Keratinocyte (primary cell): ENCODE data around the gene CBY2. TPM values are rescaled to one million over a fixed set of nuclear protein-coding genes. Genes with fewer than 3 reads are reported as not detected.

ENCODE experiments used
- DNase-seq: peaks from one replicate; pipeline ENCODE4 v3.0.0-alpha.2; 2011; ENCODE audit warnings: low read depth, missing footprints, low spot score
- FAIRE-seq: peaks from 2 replicates; lab custom pipeline; 2011; peaks lifted over from hg19 to GRCh38; lab: Jason Lieb, UNC
- H2AFZ ChIP-seq: 2 replicates; pipeline ENCODE4 v1.6.0; 2012; ENCODE audit warnings: low read length, control low read depth, inconsistent platforms; ENCODE audit not compliant: control insufficient read depth
- H3K27ac ChIP-seq: 2 replicates; pipeline ENCODE4 v1.5.1; 2011; ENCODE audit warnings: low read length; ENCODE audit not compliant: control insufficient read depth, insufficient read depth
- H3K27me3 ChIP-seq: 3 replicates; pipeline ENCODE4 v1.6.0; 2011; ENCODE audit warnings: low read length; ENCODE audit not compliant: control insufficient read depth, insufficient read depth; ENCODE audit errors: extremely low read depth
- H3K36me3 ChIP-seq, 2 experiments: 2 replicates in 1 of 2; 3 replicates in 1 of 2; pipeline ENCODE4 v1.5.1; 2011; ENCODE audit warnings: low read length in 2 of 2, mild to moderate bottlenecking in 1 of 2; ENCODE audit not compliant: control insufficient read depth in 2 of 2, insufficient read depth in 2 of 2; ENCODE audit errors: extremely low read depth in 1 of 2
- H3K4me1 ChIP-seq: 3 replicates; pipeline ENCODE4 v1.5.1; 2011; ENCODE audit warnings: low read length; ENCODE audit not compliant: control insufficient read depth, insufficient read depth; ENCODE audit errors: extremely low read depth
- H3K4me2 ChIP-seq: 3 replicates; pipeline ENCODE4 v1.6.0; 2011; ENCODE audit warnings: low read depth, low read length; ENCODE audit not compliant: control insufficient read depth, insufficient read depth; ENCODE audit errors: extremely low read depth
- H3K4me3 ChIP-seq, 3 experiments: fragments of 200-600 bp in 1 of 3; sonication (generic) in 1 of 3; 2 replicates in 2 of 3; 3 replicates in 1 of 3; pipeline ENCODE4 v1.5.1; 2011 to 2016; ENCODE audit warnings: low read length in 3 of 3, mild to moderate bottlenecking in 3 of 3, control low read depth in 2 of 3, inconsistent platforms in 1 of 3, low read depth in 1 of 3, mixed read lengths in 1 of 3, mixed run types in 1 of 3, moderate library complexity in 1 of 3; ENCODE audit not compliant: control insufficient read depth in 2 of 3, insufficient read depth in 2 of 3; ENCODE audit errors: extremely low read depth in 1 of 3
- H3K79me2 ChIP-seq: 2 replicates; pipeline ENCODE4 v1.6.0; 2012; ENCODE audit warnings: low read length; ENCODE audit not compliant: control insufficient read depth, insufficient read depth
- H3K9ac ChIP-seq: 3 replicates; pipeline ENCODE4 v1.6.0; 2011; ENCODE audit warnings: low read length; ENCODE audit not compliant: control insufficient read depth, insufficient read depth; ENCODE audit errors: extremely low read depth
- H3K9me1 ChIP-seq: 3 replicates; pipeline ENCODE4 v1.6.0; 2011; ENCODE audit warnings: low read length; ENCODE audit not compliant: control insufficient read depth, insufficient read depth; ENCODE audit errors: extremely low read depth
- H3K9me3 ChIP-seq: 2 replicates; pipeline ENCODE4 v1.5.1; 2012; ENCODE audit warnings: low read depth, low read length; ENCODE audit not compliant: control insufficient read depth
- H4K20me1 ChIP-seq: 3 replicates; pipeline ENCODE4 v1.6.0; 2011; ENCODE audit warnings: low read length; ENCODE audit not compliant: control insufficient read depth, insufficient read depth; ENCODE audit errors: extremely low read depth
- EZH2 ChIP-seq: IDR thresholded peaks from one replicate; pipeline ENCODE4 v1.6.1; 2012; ENCODE audit warnings: inconsistent platforms, mild to moderate bottlenecking, low read length, moderate library complexity
- dilution Hi-C: fragments of 300-500 bp; cut with MboI; formaldehyde crosslinking; loops from one replicate; pipeline ENCODE4 v1.7.0; 2020; ENCODE audit warnings: low sequenced_read_pairs; ENCODE audit not compliant: extremely low pct_ligation_motif_present
- polyA plus RNA-seq, 5 experiments: library from polyadenylated mRNA; depleted of rRNA in 3 of 5; stranded (reverse) in 3 of 5; stranded (forward) in 1 of 5; unstranded in 1 of 5; fragments of >200 nt; gene quantifications; 1 replicate in 1 of 5; 2 replicates in 3 of 5; 3 replicates in 1 of 5; pipeline versions ENCODE4 v1.2.1 to v1.2.3, GENCODE V29; 2011 to 2012; ENCODE audit warnings: missing spikeins in 2 of 5, low read depth in 1 of 5, low replicate concordance in 1 of 5
- TF ChIP-seq, protein P1 (sequence below), 3 experiments: IDR thresholded peaks in 1 of 3; conservative IDR thresholded peaks in 1 of 3; optimal IDR thresholded peaks in 1 of 3; 2 replicates in 2 of 3; 3 replicates in 1 of 3; pipeline versions ENCODE3 to v1.5.1; 2011; ENCODE audit warnings: low read length in 3 of 3, mild to moderate bottlenecking in 3 of 3, moderate library complexity in 2 of 3, control low read depth in 1 of 3, inconsistent platforms in 1 of 3; ENCODE audit not compliant: insufficient read depth in 2 of 3; ENCODE audit errors: extremely low read depth in 1 of 3

Gene CBY2
- polyA plus RNA-seq, 1 donor (not counting 4 experiments of a cell fraction or from before 2014, with no cell fraction given), result not detected

DNA sequence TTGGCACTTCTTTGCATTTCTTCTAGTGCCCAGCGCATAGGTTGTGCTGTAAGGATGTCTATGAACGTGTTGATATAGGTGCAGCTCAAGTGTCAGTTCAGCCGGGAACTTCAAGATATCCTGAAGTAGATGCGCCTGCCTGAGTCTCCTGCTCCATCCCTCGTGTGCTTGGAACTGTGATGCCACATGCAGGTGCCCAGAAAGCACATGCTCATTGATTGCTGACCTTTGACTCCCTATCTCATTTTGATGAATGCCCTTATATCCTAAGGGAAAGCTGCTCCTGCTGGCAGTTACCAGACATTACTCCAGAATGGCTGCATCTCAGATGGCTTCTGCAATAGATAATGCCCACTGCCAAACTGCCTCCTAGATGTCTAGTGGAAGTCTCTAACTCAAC lies 40.9 kb downstream of the CBY2 start:
- Histone ChIP-seq H3K9me1 (no peaks in the 10 kb centered on the region), H3K79me2 (no peaks in the 10 kb centered on the region), H3K27me3 (peaks cover 3% of the 10 kb centered on the region), H3K4me2 (no peak overlapping the region), H3K4me1 (no peaks in the 10 kb centered on the region), H3K4me3 (no peak overlapping the region), H4K20me1 (no peaks in the 10 kb centered on the region), H3K9me3 (no peaks in the 10 kb centered on the region), H3K9ac (no peak overlapping the region), H3K27ac (no peak overlapping the region), H3K36me3 (no peaks in the 10 kb centered on the region), H2AFZ (no peak overlapping the region)
- DNase-seq (no peak), FAIRE-seq (no peak)
- no peak for TF ChIP-seq EZH2
- TF ChIP-seq, protein P1, sequence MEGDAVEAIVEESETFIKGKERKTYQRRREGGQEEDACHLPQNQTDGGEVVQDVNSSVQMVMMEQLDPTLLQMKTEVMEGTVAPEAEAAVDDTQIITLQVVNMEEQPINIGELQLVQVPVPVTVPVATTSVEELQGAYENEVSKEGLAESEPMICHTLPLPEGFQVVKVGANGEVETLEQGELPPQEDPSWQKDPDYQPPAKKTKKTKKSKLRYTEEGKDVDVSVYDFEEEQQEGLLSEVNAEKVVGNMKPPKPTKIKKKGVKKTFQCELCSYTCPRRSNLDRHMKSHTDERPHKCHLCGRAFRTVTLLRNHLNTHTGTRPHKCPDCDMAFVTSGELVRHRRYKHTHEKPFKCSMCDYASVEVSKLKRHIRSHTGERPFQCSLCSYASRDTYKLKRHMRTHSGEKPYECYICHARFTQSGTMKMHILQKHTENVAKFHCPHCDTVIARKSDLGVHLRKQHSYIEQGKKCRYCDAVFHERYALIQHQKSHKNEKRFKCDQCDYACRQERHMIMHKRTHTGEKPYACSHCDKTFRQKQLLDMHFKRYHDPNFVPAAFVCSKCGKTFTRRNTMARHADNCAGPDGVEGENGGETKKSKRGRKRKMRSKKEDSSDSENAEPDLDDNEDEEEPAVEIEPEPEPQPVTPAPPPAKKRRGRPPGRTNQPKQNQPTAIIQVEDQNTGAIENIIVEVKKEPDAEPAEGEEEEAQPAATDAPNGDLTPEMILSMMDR (optimal IDR thresholded peaks at IDR 0.05 in 1 of 3, IDR thresholded peaks at IDR 0.05 in 1 of 3, conservative IDR thresholded peaks at IDR 0.05 in 1 of 3; ENCODE audit: extremely low read depth in 1 of 3, insufficient read depth in 2 of 3, low read length in 3 of 3), result no peak
- dilution Hi-C loops, result no loop called here

GRCh38 chr13:45744979-45745378 lies 42.9 kb downstream of the CBY2 start:
- TF ChIP-seq, protein P1 (optimal IDR thresholded peaks at IDR 0.05 in 1 of 3, IDR thresholded peaks at IDR 0.05 in 1 of 3, conservative IDR thresholded peaks at IDR 0.05 in 1 of 3; ENCODE audit: extremely low read depth in 1 of 3, insufficient read depth in 2 of 3, low read length in 3 of 3), result no peak
- no peak for TF ChIP-seq EZH2
- no peak for FAIRE-seq
- DNase-seq, result no peak
- Histone ChIP-seq H4K20me1 (no peaks in the 10 kb centered on the region), H2AFZ (no peak overlapping the region), H3K4me1 (no peaks in the 10 kb centered on the region), H3K36me3 (no peaks in the 10 kb centered on the region), H3K27me3 (peaks cover 11% of the 10 kb centered on the region), H3K27ac (no peak overlapping the region), H3K79me2 (no peaks in the 10 kb centered on the region), H3K9ac (no peak overlapping the region), H3K9me3 (no peaks in the 10 kb centered on the region), H3K9me1 (no peaks in the 10 kb centered on the region), H3K4me3 (no peak overlapping the region), H3K4me2 (no peak overlapping the region)
- dilution Hi-C loops, result no loop called here
